ACC112 (cell line): ENCODE measurements around the gene C1QL3.

Experiments
- H2AFZ ChIP-seq: fragments of 200-600 bp; sonication (generic); one replicate; pipeline ENCODE4 v1.6.0; 2017; ENCODE audit warnings: antibody characterized with exemption, low read length; ENCODE audit not compliant: unreplicated experiment
- H3K27ac ChIP-seq: fragments of 200-600 bp; sonication (generic); 2 replicates; pipeline ENCODE4 v1.5.1; 2014; ENCODE audit warnings: low read depth, mild to moderate bottlenecking, antibody characterized with exemption, low read length, moderate library complexity
- H3K27me3 ChIP-seq: fragments of 200-600 bp; sonication (generic); 2 replicates; pipeline ENCODE4 v1.6.1; 2014; ENCODE audit warnings: mild to moderate bottlenecking, antibody characterized with exemption, low read length, moderate library complexity, mixed read lengths; ENCODE audit not compliant: insufficient read depth
- H3K36me3 ChIP-seq: fragments of 200-600 bp; sonication (generic); 2 replicates; pipeline ENCODE4 v1.6.1; 2016; ENCODE audit warnings: mild to moderate bottlenecking, antibody characterized with exemption, low read length, moderate library complexity, mixed read lengths; ENCODE audit not compliant: insufficient read depth
- H3K4me1 ChIP-seq: fragments of 200-600 bp; sonication (generic); one replicate; pipeline ENCODE4 v1.6.1; 2016; ENCODE audit warnings: low read length, mixed read lengths; ENCODE audit not compliant: insufficient read depth, unreplicated experiment, control insufficient read depth
- H3K4me3 ChIP-seq: fragments of 200-600 bp; sonication (generic); 2 replicates; pipeline ENCODE4 v1.5.1; 2014; ENCODE audit warnings: mild to moderate bottlenecking, low read depth, low read length
- H3K79me2 ChIP-seq: fragments of 200-600 bp; sonication (generic); one replicate; pipeline ENCODE4 v1.6.0; 2016; ENCODE audit warnings: low read length; ENCODE audit not compliant: control insufficient read depth, unreplicated experiment, insufficient read depth

C1QL3 gene

GRCh38 chr10:16536155-16536554, 14.5 kb upstream of the C1QL3 start:
- Histone ChIP-seq H2AFZ (no peak overlapping the region), H3K79me2 (no peaks in the 10 kb centered on the region), H3K36me3 (no peaks in the 10 kb centered on the region), H3K4me3 (no peak overlapping the region), H3K4me1 (no peaks in the 10 kb centered on the region), H3K27ac (no peak overlapping the region), H3K27me3 (peaks cover 23% of the 10 kb centered on the region; the same call in 1 of the 2 replicates)

GRCh38 chr10:16529853-16530252, 8.2 kb upstream of the C1QL3 start:
- no peaks in the 10 kb centered on the region for H3K36me3 ChIP-seq
- H3K27me3 ChIP-seq: peaks cover 23% of the 10 kb centered on the region
- H2AFZ ChIP-seq: no peak overlapping the region
- no peaks in the 10 kb centered on the region for H3K4me1 ChIP-seq
- no peak overlapping the region for H3K4me3 ChIP-seq
- H3K27ac ChIP-seq: no peak overlapping the region
- no peaks in the 10 kb centered on the region for H3K79me2 ChIP-seq

GRCh38 chr10:16527452-16527851, 5.8 kb upstream of the C1QL3 start:
- Histone ChIP-seq H3K36me3 (no peaks in the 10 kb centered on the region), H3K79me2 (no peaks in the 10 kb centered on the region), H3K4me3 (no peak overlapping the region), H3K27ac (no peak overlapping the region), H2AFZ (no peak overlapping the region), H3K4me1 (no peaks in the 10 kb centered on the region), H3K27me3 (peaks cover 41% of the 10 kb centered on the region)

- no peak overlapping the region for H3K27ac ChIP-seq
- no peaks in the 10 kb centered on the region for H3K79me2 ChIP-seq
- peak overlapping the region; percentile 75 for H3K4me3 ChIP-seq
- no peaks in the 10 kb centered on the region for H3K4me1 ChIP-seq
- H3K27me3 ChIP-seq: peaks cover 54% of the 10 kb centered on the region
- no peak overlapping the region for H2AFZ ChIP-seq
- H3K36me3 ChIP-seq: no peaks in the 10 kb centered on the region
Observed at GRCh38 chr10:16520900-16521299, 779 bp downstream of the C1QL3 start.

- Histone ChIP-seq H3K4me1 (no peaks in the 10 kb centered on the region), H3K27ac (no peak overlapping the region), H3K79me2 (no peaks in the 10 kb centered on the region), H3K4me3 (peak overlapping the region; percentile 75), H2AFZ (no peak overlapping the region), H3K36me3 (no peaks in the 10 kb centered on the region), H3K27me3 (peaks cover 50% of the 10 kb centered on the region)
Observed at GRCh38 chr10:16519908-16520861, 1.5 kb downstream of the C1QL3 start.

GRCh38 chr10:16519250-16519907, 2.3 kb downstream of the C1QL3 start:
- Histone ChIP-seq H3K36me3 (no peaks in the 10 kb centered on the region), H3K4me3 (no peak overlapping the region), H3K27ac (no peak overlapping the region), H3K4me1 (no peaks in the 10 kb centered on the region), H3K79me2 (no peaks in the 10 kb centered on the region), H2AFZ (no peak overlapping the region), H3K27me3 (peaks cover 50% of the 10 kb centered on the region)

GRCh38 chr10:16518822-16519221, 2.9 kb downstream of the C1QL3 start:
- Histone ChIP-seq H3K36me3 (no peaks in the 10 kb centered on the region), H3K4me3 (no peak overlapping the region), H3K79me2 (no peaks in the 10 kb centered on the region), H3K27me3 (peaks cover 46% of the 10 kb centered on the region), H3K27ac (no peak overlapping the region), H3K4me1 (no peaks in the 10 kb centered on the region), H2AFZ (no peak overlapping the region)

GRCh38 chr10:16510843-16511242, 10.8 kb downstream of the C1QL3 start:
- Histone ChIP-seq H2AFZ (no peak overlapping the region), H3K4me3 (no peak overlapping the region), H3K27ac (no peak overlapping the region), H3K27me3 (no peaks in the 10 kb centered on the region), H3K36me3 (no peaks in the 10 kb centered on the region), H3K4me1 (no peaks in the 10 kb centered on the region), H3K79me2 (no peaks in the 10 kb centered on the region)

GRCh38 chr10:16509996-16510395, 11.7 kb downstream of the C1QL3 start:
- no peak overlapping the region for H2AFZ ChIP-seq
- no peaks in the 10 kb centered on the region for H3K36me3 ChIP-seq

GRCh38 chr10:16505161-16505560, 16.5 kb downstream of the C1QL3 start:
- H2AFZ ChIP-seq: no peak overlapping the region
- H3K79me2 ChIP-seq: no peaks in the 10 kb centered on the region
- no peak overlapping the region for H3K27ac ChIP-seq
- H3K4me3 ChIP-seq: no peak overlapping the region
- no peaks in the 10 kb centered on the region for H3K36me3 ChIP-seq
- no peaks in the 10 kb centered on the region for H3K27me3 ChIP-seq
- peaks cover 8% of the 10 kb centered on the region for H3K4me1 ChIP-seq

More at GRCh38 chr10:16509996-16510395, 11.7 kb downstream of the C1QL3 start:
- no peaks in the 10 kb centered on the region for H3K27me3 ChIP-seq
- H3K4me3 ChIP-seq: no peak overlapping the region
- H3K4me1 ChIP-seq: peaks cover 5% of the 10 kb centered on the region
- no peaks in the 10 kb centered on the region for H3K79me2 ChIP-seq
- no peak overlapping the region for H3K27ac ChIP-seq

- Histone ChIP-seq H3K36me3 (no peaks in the 10 kb centered on the region), H3K27ac (no peak overlapping the region), H3K4me1 (peaks cover 4% of the 10 kb centered on the region), H3K27me3 (no peaks in the 10 kb centered on the region), H2AFZ (no peak overlapping the region), H3K4me3 (no peak overlapping the region), H3K79me2 (no peaks in the 10 kb centered on the region)
Observed at GRCh38 chr10:16497911-16498310, 23.8 kb downstream of the C1QL3 start.
